Prostate gland (tissue), 2 donors: ENCODE results near the gene FHIT.

Experiments
- POLR2A ChIP-seq: fragments of 450-650 bp; IDR thresholded peaks from one replicate; pipeline ENCODE4 v1.6.1; 2016; ENCODE audit warnings: antibody characterized with exemption, mild to moderate bottlenecking
- POLR2AphosphoS5 ChIP-seq: sonication (generic); formaldehyde crosslinking; IDR thresholded peaks from one replicate; pipeline ENCODE4 v1.6.1; 2017; ENCODE audit warnings: antibody characterized with exemption
- TF ChIP-seq, protein P1 (sequence below), 4 experiments: fragments of 200-600 bp in 2 of 4; fragments of 450-650 bp in 2 of 4; sonication (generic) in 2 of 4; IDR thresholded peaks; 1 replicate in 3 of 4; 2 replicates in 1 of 4; pipeline ENCODE4 v1.5.1; 2016 to 2019; ENCODE audit warnings: antibody characterized with exemption in 4 of 4, mild to moderate bottlenecking in 2 of 4, moderate library complexity in 2 of 4

DNA sequence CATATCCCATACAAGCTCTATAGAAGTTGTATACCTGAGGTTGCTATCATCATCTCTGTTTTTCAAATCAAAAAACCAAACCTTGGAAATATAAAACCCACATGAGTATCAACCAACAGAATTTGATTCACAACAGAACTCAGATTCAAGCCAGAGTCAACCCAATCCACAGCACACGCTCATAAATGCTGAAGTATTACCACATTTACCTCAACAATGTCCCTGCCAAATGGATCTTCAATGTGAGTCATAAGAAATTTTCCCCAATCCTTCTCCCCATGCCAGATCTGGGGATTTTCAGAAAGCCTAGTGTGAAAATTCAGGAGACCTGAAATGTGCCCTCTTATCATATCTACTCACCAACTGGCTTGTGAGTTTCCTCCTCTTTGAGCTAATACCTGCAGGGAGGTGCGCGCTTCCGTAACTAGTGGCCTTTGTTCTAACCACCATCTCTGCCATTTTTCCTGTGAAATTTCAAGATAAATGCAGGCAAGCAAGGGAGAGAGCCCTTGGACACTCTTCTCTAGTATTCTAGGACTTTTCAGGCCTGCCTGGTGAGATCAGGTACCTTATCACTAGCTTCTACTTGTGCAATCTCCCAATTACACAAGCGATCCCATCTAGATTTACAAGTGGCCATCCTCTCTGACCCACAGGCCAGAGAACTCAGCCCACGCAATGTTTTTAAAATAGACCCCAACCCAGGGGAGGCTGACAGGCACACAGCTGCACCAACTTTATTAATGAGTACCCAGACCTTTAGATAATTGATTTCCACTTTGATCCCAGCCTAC lies 1124.5 kb downstream of the FHIT start:
- TF ChIP-seq, protein P1, sequence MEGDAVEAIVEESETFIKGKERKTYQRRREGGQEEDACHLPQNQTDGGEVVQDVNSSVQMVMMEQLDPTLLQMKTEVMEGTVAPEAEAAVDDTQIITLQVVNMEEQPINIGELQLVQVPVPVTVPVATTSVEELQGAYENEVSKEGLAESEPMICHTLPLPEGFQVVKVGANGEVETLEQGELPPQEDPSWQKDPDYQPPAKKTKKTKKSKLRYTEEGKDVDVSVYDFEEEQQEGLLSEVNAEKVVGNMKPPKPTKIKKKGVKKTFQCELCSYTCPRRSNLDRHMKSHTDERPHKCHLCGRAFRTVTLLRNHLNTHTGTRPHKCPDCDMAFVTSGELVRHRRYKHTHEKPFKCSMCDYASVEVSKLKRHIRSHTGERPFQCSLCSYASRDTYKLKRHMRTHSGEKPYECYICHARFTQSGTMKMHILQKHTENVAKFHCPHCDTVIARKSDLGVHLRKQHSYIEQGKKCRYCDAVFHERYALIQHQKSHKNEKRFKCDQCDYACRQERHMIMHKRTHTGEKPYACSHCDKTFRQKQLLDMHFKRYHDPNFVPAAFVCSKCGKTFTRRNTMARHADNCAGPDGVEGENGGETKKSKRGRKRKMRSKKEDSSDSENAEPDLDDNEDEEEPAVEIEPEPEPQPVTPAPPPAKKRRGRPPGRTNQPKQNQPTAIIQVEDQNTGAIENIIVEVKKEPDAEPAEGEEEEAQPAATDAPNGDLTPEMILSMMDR (IDR thresholded peaks at IDR 0.05), result no peak
- TF ChIP-seq POLR2A (no peak), POLR2AphosphoS5 (no peak)
